BJ (cell line): ENCODE results near the gene ARVCF. TPM values are rescaled to one million over a fixed set of nuclear protein-coding genes. Genes with fewer than 3 reads are reported as not detected.

ENCODE experiments used
- CTCF ChIA-PET: fragments of 350-600 bp; formaldehyde crosslinking; extraction: SDS; loops from one replicate; lab custom pipeline; 2021; ENCODE audit warnings: antibody characterized with exemption, inconsistent platforms; lab: Yijun Ruan, JAX
- POLR2A ChIA-PET: fragments of 300-600 bp; sonication (Branson Sonifier 250); formaldehyde crosslinking; extraction: SDS; loops from one replicate; lab custom pipeline; 2021; ENCODE audit warnings: antibody characterized with exemption; lab: Charles Lee
- DNase-seq: peaks from one replicate; pipeline ENCODE4 v3.0.0-alpha.2; 2011; ENCODE audit warnings: low read depth
- H3K27me3 ChIP-seq: 2 replicates; pipeline ENCODE4 v1.6.0; 2011; ENCODE audit warnings: low read length; ENCODE audit not compliant: control insufficient read depth, insufficient read depth
- H3K36me3 ChIP-seq: 2 replicates; pipeline ENCODE4 v1.5.1; 2011; ENCODE audit warnings: low read length; ENCODE audit not compliant: control insufficient read depth, insufficient read depth
- H3K4me3 ChIP-seq: 2 replicates; pipeline ENCODE4 v1.5.1; 2011; ENCODE audit warnings: low read depth, mild to moderate bottlenecking, control low read depth, low read length
- polyA plus RNA-seq: library from polyadenylated mRNA; depleted of rRNA; stranded (reverse); fragments of >200 nt; gene quantifications from 2 replicates; pipeline ENCODE4 v1.2.3, GENCODE V29; 2011
- TF ChIP-seq, protein P1 (sequence below): IDR thresholded peaks from 2 replicates; pipeline ENCODE4 v1.5.1; 2011; ENCODE audit warnings: low read depth, mild to moderate bottlenecking, control low read depth, inconsistent platforms, low read length, moderate library complexity; ENCODE audit not compliant: insufficient read depth

ARVCF gene
- polyA plus RNA-seq, 1 experiment, result 3.8 TPM

DNA sequence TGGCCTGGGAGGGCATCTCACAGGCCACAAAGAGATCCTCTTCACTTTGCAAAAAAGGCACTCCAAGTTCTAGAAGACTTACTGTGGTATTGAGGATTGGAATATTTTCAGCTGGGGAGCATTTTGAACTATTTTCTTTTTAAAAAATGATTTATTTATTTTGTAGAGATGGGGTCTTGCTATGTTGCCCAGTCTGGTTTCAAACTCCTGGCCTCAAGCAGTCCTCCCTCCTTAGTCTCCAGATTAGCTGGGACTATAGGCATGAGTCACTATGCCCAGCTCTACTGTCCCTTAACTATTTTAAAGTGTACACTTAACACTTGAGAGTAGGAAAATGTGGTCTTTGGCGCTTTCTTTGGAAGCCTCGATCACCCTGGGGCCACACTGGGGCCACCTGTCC lies 38.5 kb upstream of the ARVCF start:
- TF ChIP-seq, protein P1, sequence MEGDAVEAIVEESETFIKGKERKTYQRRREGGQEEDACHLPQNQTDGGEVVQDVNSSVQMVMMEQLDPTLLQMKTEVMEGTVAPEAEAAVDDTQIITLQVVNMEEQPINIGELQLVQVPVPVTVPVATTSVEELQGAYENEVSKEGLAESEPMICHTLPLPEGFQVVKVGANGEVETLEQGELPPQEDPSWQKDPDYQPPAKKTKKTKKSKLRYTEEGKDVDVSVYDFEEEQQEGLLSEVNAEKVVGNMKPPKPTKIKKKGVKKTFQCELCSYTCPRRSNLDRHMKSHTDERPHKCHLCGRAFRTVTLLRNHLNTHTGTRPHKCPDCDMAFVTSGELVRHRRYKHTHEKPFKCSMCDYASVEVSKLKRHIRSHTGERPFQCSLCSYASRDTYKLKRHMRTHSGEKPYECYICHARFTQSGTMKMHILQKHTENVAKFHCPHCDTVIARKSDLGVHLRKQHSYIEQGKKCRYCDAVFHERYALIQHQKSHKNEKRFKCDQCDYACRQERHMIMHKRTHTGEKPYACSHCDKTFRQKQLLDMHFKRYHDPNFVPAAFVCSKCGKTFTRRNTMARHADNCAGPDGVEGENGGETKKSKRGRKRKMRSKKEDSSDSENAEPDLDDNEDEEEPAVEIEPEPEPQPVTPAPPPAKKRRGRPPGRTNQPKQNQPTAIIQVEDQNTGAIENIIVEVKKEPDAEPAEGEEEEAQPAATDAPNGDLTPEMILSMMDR, result no peak
- POLR2A ChIA-PET, result no interaction called here
- DNase-seq, result no peak

DNA sequence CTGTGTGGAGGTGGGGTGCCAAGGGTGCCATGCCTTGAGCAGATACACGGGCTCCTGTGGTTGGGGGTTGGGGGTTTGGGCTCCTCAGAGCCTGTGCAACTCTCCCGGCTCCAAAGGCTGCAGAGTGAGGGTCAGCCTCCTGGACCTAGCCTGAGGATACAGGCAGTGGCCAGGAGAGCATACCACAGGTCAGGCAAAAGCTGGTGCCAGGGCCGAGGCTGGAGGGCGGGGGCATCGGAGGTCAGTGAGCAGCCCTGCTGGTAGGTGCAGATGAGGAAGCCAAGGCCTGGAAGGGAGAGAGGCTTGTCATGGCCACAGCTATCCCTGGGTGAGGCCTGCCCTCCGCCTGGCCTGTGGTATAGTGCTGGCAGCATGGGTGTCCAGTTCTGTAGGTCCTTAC lies 37.9 kb upstream of the ARVCF start:
- TF ChIP-seq, protein P1, result no peak
- POLR2A ChIA-PET, result no interaction called here
- Histone ChIP-seq H3K36me3 (peaks cover 18% of the 10 kb centered on the region), H3K27me3 (no peaks in the 10 kb centered on the region), H3K4me3 (no peak overlapping the region)
- DNase-seq, result no peak
- CTCF ChIA-PET, result interaction anchor here (0.5 kb wide), 1 partner anchor 10 kb away, joined by 3 read pairs; no protein-coding TSS in a partner anchor

More for the DNA sequence above, 38.5 kb upstream of the ARVCF start:
- Histone ChIP-seq H3K27me3 (no peaks in the 10 kb centered on the region), H3K4me3 (no peak overlapping the region), H3K36me3 (peaks cover 18% of the 10 kb centered on the region)
- CTCF ChIA-PET, result no interaction called here

DNA sequence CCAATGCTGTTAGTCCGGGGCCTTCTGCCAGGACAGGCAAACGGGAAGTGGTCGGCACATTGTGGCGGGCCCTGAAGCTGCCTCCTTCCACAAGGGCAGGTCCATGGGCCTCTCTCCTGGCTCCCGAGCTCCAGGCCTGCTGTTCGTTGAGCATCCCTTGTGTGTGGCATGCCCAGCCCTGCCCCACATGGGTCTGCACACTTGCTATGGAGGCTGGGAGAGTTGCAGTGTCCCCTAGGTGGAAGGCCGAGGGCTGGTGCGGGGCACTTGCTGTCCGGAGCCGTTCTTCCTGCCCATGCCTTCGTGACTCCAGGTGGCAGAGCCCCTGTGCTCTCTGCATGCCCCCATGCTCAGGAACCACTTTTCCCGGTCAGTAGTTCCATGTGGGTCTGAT lies 37.4 kb upstream of the ARVCF start:
- TF ChIP-seq, protein P1, result no peak
- H3K27me3 ChIP-seq, result no peaks in the 10 kb centered on the region
- ChIA-PET POLR2A (no interaction called here), CTCF (no interaction called here)
- H3K4me3 ChIP-seq, result no peak overlapping the region
- no peak for DNase-seq
- peaks cover 18% of the 10 kb centered on the region for H3K36me3 ChIP-seq

DNA sequence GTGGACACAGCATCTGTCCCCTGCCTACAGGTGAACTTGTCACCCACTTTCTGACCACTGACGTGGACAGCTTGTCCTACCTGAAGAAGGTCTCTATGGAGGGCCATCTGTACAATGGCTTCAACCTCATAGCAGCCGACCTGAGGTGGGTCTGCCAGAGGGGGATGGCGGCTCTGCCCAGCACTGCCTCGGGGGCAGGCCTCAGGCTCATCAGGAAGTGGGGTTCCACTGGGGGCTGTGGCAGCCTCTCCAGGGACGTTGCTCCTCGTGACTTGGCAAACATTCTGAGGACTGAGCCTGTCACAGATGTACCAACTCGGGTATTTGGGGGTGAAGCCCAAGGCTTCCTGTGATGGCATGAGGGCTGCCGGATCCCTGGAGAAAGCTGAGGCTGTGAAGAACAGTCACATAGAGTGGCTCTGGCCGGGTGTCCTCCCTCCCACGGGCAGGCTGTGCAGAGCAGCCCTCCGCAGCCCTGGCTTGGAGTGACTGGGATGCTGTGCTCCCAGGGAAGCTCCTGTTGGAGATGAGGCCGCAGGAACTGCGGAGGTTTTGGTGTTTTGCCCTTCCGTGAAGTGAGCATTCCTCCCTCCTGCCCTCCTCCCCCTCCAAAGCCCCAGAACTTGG lies 36.9 kb upstream of the ARVCF start:
- no peaks in the 10 kb centered on the region for H3K27me3 ChIP-seq
- H3K36me3 ChIP-seq, result peaks cover 18% of the 10 kb centered on the region
- ChIA-PET CTCF (no interaction called here), POLR2A (no interaction called here)
- TF ChIP-seq, protein P1, result no peak
- DNase-seq, result no peak
- no peak overlapping the region for H3K4me3 ChIP-seq

DNA sequence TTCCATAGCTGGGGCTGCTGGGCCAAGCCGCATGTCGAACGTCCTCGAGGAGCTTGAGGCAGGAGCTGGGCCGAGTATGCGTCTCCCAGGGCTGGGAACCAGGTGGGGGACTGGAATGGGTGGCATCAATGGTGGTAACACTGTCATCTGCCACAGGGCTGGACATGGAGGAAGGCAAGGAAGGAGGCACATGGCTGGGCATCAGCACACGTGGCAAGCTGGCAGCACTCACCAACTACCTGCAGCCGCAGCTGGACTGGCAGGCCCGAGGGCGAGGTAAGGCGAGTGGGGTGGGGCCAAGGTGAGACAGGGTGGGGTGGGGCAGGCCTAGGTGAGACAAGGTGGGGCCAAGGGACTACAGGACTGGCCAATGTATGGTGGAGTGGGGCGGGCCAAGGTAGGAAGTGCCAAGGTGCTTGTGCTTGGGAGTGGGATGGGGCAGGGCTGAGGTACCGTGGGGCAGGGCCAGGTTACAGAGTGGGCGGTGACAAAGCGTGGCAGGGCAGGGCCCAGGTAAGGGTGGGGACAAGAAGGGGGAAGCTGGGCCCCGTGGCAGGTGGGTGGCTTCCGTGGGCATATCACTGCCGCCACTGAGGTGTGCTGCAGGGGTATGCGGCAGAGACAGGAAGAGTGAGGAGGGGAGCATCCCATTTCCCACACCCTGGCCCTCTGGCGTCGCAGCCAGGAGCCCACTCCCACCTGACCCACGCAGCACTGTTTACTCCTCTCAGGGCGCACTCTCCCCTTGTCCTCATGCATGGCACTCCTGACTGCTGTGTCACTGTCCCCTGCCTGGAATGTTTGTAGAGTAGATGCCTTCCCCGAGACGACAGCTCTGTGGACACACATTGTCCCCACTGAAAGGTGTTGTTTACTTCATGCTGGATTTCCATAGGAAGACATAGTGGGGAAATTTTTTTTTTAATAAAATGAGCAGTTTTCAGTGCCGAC lies 36.0 kb upstream of the ARVCF start:
- no peaks in the 10 kb centered on the region for H3K27me3 ChIP-seq
- H3K4me3 ChIP-seq, result no peak overlapping the region
- peaks cover 18% of the 10 kb centered on the region for H3K36me3 ChIP-seq
- CTCF ChIA-PET, result no interaction called here
- POLR2A ChIA-PET, result no interaction called here
- TF ChIP-seq, protein P1, result no peak
- DNase-seq, result no peak
